A673 (cell line): ENCODE results near the gene ARID3C. TPM values are rescaled to one million over a fixed set of nuclear protein-coding genes. Genes with fewer than 3 reads are reported as not detected.

Experiments used
- BruUV-seq: library from RNA; stranded (reverse); fragments of 400-500 nt; replicated peaks from 2 replicates; lab custom pipeline; 2021; lab: Mats Ljungman, UMichigan
- CTCF ChIA-PET: fragments of 300-600 bp; sonication (Branson Sonifier 250); formaldehyde crosslinking; loops from one replicate; lab custom pipeline; 2022; ENCODE audit warnings: antibody characterized with exemption; lab: Charles Lee
- POLR2A ChIA-PET: fragments of 300-600 bp; sonication (Branson Sonifier 250); formaldehyde crosslinking; loops from one replicate; lab custom pipeline; 2022; ENCODE audit warnings: antibody characterized with exemption; ENCODE audit not compliant: low non-redundant PET; lab: Charles Lee
- DNase-seq: peaks from one replicate; pipeline ENCODE4 v3.0.0-alpha.2; 2015; ENCODE audit warnings: low spot score
- H3K27ac ChIP-seq: fragments of 200-600 bp; sonication (generic); 2 replicates; pipeline ENCODE4 v1.5.1; 2016; ENCODE audit warnings: mixed run types, low read depth, mild to moderate bottlenecking, mixed read lengths, antibody characterized with exemption, low read length; ENCODE audit not compliant: poor library complexity, severe bottlenecking
- H3K27me3 ChIP-seq: fragments of 200-600 bp; sonication (generic); replicated peaks from 2 replicates; pipeline ENCODE4 v1.6.1; 2017; ENCODE audit warnings: mixed run types, low read depth, mild to moderate bottlenecking, mixed read lengths, antibody characterized with exemption, low read length; ENCODE audit not compliant: insufficient read depth, poor library complexity
- H3K36me3 ChIP-seq: fragments of 200-600 bp; sonication (generic); 2 replicates; pipeline ENCODE4 v1.6.1; 2016; ENCODE audit warnings: mixed run types, mild to moderate bottlenecking, mixed read lengths, antibody characterized with exemption, low read length; ENCODE audit not compliant: insufficient read depth, poor library complexity, severe bottlenecking
- H3K4me1 ChIP-seq: fragments of 200-600 bp; sonication (generic); 2 replicates; pipeline ENCODE4 v1.6.1; 2017; ENCODE audit warnings: mixed run types, mild to moderate bottlenecking, mixed read lengths, antibody characterized with exemption, low read length; ENCODE audit not compliant: insufficient read depth, poor library complexity, severe bottlenecking
- H3K4me3 ChIP-seq: fragments of 200-600 bp; sonication (generic); 2 replicates; pipeline ENCODE4 v1.5.1; 2016; ENCODE audit warnings: low read depth, mixed run types, mild to moderate bottlenecking, mixed read lengths, low read length; ENCODE audit not compliant: poor library complexity, severe bottlenecking
- H3K9me3 ChIP-seq: fragments of 200-600 bp; sonication (generic); 2 replicates; pipeline ENCODE4 v1.6.1; 2016; ENCODE audit warnings: mixed run types, low read depth, mild to moderate bottlenecking, mixed read lengths, antibody characterized with exemption, low read length; ENCODE audit not compliant: poor library complexity, severe bottlenecking
- CTCF ChIP-seq: fragments of 300-800, 200-600 bp; sonication (generic); conservative IDR thresholded peaks from 2 replicates; pipeline ENCODE4 v1.5.1; 2017; ENCODE audit warnings: low read depth, mild to moderate bottlenecking, antibody characterized with exemption, low read length, moderate library complexity, mixed read lengths
- EZH2 ChIP-seq: fragments of 200-600 bp; sonication (generic); IDR thresholded peaks from 2 replicates; pipeline ENCODE4 v1.6.1; 2017; ENCODE audit warnings: borderline replicate concordance, low read depth, mild to moderate bottlenecking, mixed read lengths, antibody characterized with exemption, low read length; ENCODE audit not compliant: poor library complexity, severe bottlenecking
- intact Hi-C: fragments of 100-400 bp; cut with micrococcal nuclease; formaldehyde crosslinking; loops from one replicate; pipeline ENCODE4 v1.10.0; 2022; ENCODE audit not compliant: unreplicated experiment
- total RNA-seq: library from RNA; stranded (reverse); gene quantifications from 2 replicates; pipeline ENCODE4 v1.2.3, GENCODE V29; 2021

Gene ARID3C
- total RNA-seq, 1 experiment from 2014 or later, result not detected

- no TSS peak for BruUV-seq
- TF ChIP-seq CTCF, result no peak
- H3K4me1 ChIP-seq, result peaks cover 8% of the 10 kb centered on the region
- no peaks in the 10 kb centered on the region for H3K9me3 ChIP-seq
- no peak for DNase-seq
- H3K27me3 ChIP-seq, result no peaks in the 10 kb centered on the region
- H3K27ac ChIP-seq, result no peak overlapping the region
- CTCF ChIA-PET, result no interaction called here
- POLR2A ChIA-PET, result no interaction called here
- H3K36me3 ChIP-seq, result peaks cover 17% of the 10 kb centered on the region
- intact Hi-C loops, result no loop called here
- H3K4me3 ChIP-seq, result peak overlapping the region; percentile 89
Measured at GRCh38 chr9:34647651-34648050, 18.8 kb upstream of the ARID3C start.

GRCh38 chr9:34647084-34647403 is 18.2 kb upstream of the ARID3C start:
- Histone ChIP-seq H3K27ac (peak overlapping the region; percentile 77), H3K4me3 (peak overlapping the region; percentile 89), H3K9me3 (no peaks in the 10 kb centered on the region), H3K4me1 (peaks cover 8% of the 10 kb centered on the region), H3K36me3 (peaks cover 17% of the 10 kb centered on the region), H3K27me3 (no peaks in the 10 kb centered on the region)
- intact Hi-C loops, result no loop called here
- ChIA-PET POLR2A (no interaction called here), CTCF (interaction anchor here (0.6 to 1.5 kb wide), 4 partner anchors 13 to 35 kb away, joined by 3 to 6 read pairs (median 4); partner anchors contain the start of genes DCTN3 and RPP25L)
- BruUV-seq, result no TSS peak
- TF ChIP-seq CTCF (no peak; the same call in 1 of the 2 replicates), EZH2 (no peak)
- no peak for DNase-seq

GRCh38 chr9:34646211-34647083 is 17.6 kb upstream of the ARID3C start, which contains the start of gene GALT:
Gene GALT, plus strand, starts transcription at chr9:34646675. Its CDS starts 30 bp downstream, at chr9:34646705.
- peaks cover 17% of the 10 kb centered on the region for H3K36me3 ChIP-seq
- TF ChIP-seq CTCF (peak; percentile 45), EZH2 (no peak)
- intact Hi-C loops, result no loop called here
- H3K27ac ChIP-seq, result peak within 1 kb of the TSS; percentile 77
- POLR2A ChIA-PET, result no interaction called here
- CTCF ChIA-PET, result interaction anchor here (0.6 to 1.5 kb wide), 4 partner anchors 12 to 35 kb away, joined by 3 to 6 read pairs (median 4); partner anchors contain the start of genes DCTN3 and RPP25L
- DNase-seq, result peak; percentile 91
- H3K27me3 ChIP-seq, result no peaks in the 10 kb centered on the region
- H3K4me1 ChIP-seq, result peaks cover 8% of the 10 kb centered on the region
- TSS peak; percentile 59 for BruUV-seq
- no peaks in the 10 kb centered on the region for H3K9me3 ChIP-seq
- H3K4me3 ChIP-seq, result peak within 1 kb of the TSS; percentile 89
